ENCODE results near the gene SRSF4.

DNA sequence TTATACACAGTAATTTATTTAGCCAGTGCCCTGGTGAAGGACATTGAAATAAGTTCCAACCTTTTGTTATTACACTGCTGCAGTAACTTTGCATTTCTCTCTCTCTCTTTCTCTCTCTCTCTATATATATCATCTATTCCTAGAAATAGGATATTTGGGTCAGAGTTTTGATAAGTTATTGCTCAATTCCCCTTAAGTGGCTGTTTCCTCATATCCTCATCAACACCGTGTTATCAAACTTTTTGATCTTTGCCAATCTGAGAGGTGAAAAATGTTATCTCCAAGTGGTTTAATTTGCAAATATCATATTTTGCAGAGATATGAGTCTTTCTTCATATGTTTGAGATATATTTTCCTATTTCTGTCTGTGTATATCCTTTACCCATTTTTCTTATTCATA lies 1.6 kb upstream of the SRSF4 start:
- TF ChIP-seq, protein P1, sequence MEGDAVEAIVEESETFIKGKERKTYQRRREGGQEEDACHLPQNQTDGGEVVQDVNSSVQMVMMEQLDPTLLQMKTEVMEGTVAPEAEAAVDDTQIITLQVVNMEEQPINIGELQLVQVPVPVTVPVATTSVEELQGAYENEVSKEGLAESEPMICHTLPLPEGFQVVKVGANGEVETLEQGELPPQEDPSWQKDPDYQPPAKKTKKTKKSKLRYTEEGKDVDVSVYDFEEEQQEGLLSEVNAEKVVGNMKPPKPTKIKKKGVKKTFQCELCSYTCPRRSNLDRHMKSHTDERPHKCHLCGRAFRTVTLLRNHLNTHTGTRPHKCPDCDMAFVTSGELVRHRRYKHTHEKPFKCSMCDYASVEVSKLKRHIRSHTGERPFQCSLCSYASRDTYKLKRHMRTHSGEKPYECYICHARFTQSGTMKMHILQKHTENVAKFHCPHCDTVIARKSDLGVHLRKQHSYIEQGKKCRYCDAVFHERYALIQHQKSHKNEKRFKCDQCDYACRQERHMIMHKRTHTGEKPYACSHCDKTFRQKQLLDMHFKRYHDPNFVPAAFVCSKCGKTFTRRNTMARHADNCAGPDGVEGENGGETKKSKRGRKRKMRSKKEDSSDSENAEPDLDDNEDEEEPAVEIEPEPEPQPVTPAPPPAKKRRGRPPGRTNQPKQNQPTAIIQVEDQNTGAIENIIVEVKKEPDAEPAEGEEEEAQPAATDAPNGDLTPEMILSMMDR (IDR thresholded peaks at IDR 0.05), result no peak
- TF ChIP-seq POLR2A (IDR thresholded peaks at IDR 0.05), result no peak

Measured in ovary (tissue), 3 donors.